HepG2 (cell line): ENCODE measurements around the gene SERPINB1. TPM values are rescaled to one million over a fixed set of nuclear protein-coding genes. Genes with fewer than 3 reads are reported as not detected.

ENCODE experiments used
- FOXK1 ChIP-seq: sonication (generic); formaldehyde crosslinking; IDR thresholded peaks from 2 replicates; pipeline ENCODE4 v1.4.0; 2020; ENCODE audit warnings: low read depth, missing genetic modification reagents, borderline replicate concordance
- KAT8 ChIP-seq: IDR thresholded peaks from 2 replicates; pipeline ENCODE4 v1.6.1; 2016; ENCODE audit warnings: missing genetic modification reagents, missing compliant biosample characterization
- PCBP1 ChIP-seq: fragments of 200-400 bp; formaldehyde crosslinking; IDR thresholded peaks from 2 replicates; pipeline ENCODE4 v1.6.1; 2017; ENCODE audit warnings: mild to moderate bottlenecking, low read depth, low read length, borderline replicate concordance
- ZBTB20 ChIP-seq: sonication (generic); formaldehyde crosslinking; IDR thresholded peaks from 2 replicates; pipeline ENCODE4 v1.8.1; 2023; ENCODE audit warnings: missing genetic modification reagents, low read depth, mild to moderate bottlenecking, borderline replicate concordance
- ZFP37 ChIP-seq: sonication (generic); formaldehyde crosslinking; IDR thresholded peaks from 2 replicates; pipeline ENCODE4 v1.4.0; 2020; ENCODE audit warnings: missing genetic modification reagents, borderline replicate concordance
- ZFP41 ChIP-seq: sonication (generic); formaldehyde crosslinking; IDR thresholded peaks from 2 replicates; pipeline ENCODE4 v1.4.0; 2020; ENCODE audit warnings: mild to moderate bottlenecking, missing genetic modification reagents, borderline replicate concordance
- ZNF180 ChIP-seq: sonication (generic); formaldehyde crosslinking; IDR thresholded peaks from 2 replicates; pipeline ENCODE4 v1.4.0; 2020; ENCODE audit warnings: low read depth, missing genetic modification reagents, borderline replicate concordance
- ZNF232 ChIP-seq: sonication (generic); formaldehyde crosslinking; IDR thresholded peaks from 2 replicates; pipeline ENCODE4 v1.4.0; 2020; ENCODE audit warnings: missing genetic modification reagents, borderline replicate concordance
- ZNF550 ChIP-seq: sonication (generic); formaldehyde crosslinking; IDR thresholded peaks from 2 replicates; pipeline ENCODE4 v1.4.0; 2020; ENCODE audit warnings: mild to moderate bottlenecking, missing genetic modification reagents, borderline replicate concordance
- polyA plus RNA-seq, 8 experiments: library from polyadenylated mRNA; depleted of rRNA in 3 of 8; stranded (reverse) in 7 of 8; unstranded in 1 of 8; fragments of >200 nt; fragmentation: Illumina TruSeq in 4 of 8; extraction: Trizol in 4 of 8; gene quantifications; 2 replicates each; pipeline versions ENCODE4 v1.2.1 to v1.2.3, GENCODE V29; 2011 to 2016; ENCODE audit warnings: low read depth in 4 of 8, missing spikeins in 1 of 8, mixed read lengths in 1 of 8; ENCODE audit not compliant: insufficient read depth in 1 of 8
- total RNA-seq, 5 experiments: library from RNA; depleted of rRNA; stranded (reverse); fragments of >200 nt; fragmentation: Illumina TruSeq; extraction: Trizol; gene quantifications; 2 replicates each; pipeline ENCODE4 v1.2.3, GENCODE V29; 2016; ENCODE audit warnings: low read depth in 1 of 5
- TF ChIP-seq, protein P1 (sequence below), 2 experiments: sonication (generic) in 1 of 2; formaldehyde crosslinking in 1 of 2; IDR thresholded peaks; 2 replicates each; pipeline versions ENCODE4 v1.4.0 to v1.6.1; 2018 to 2020; ENCODE audit warnings: missing genetic modification reagents in 2 of 2, borderline replicate concordance in 1 of 2, low read depth in 1 of 2, mild to moderate bottlenecking in 1 of 2, missing biosample characterization in 1 of 2
- TF ChIP-seq, protein P2 (sequence below): sonication (generic); formaldehyde crosslinking; IDR thresholded peaks from 2 replicates; pipeline ENCODE4 v1.5.1; 2020; ENCODE audit warnings: mild to moderate bottlenecking, missing genetic modification reagents
- TF ChIP-seq, protein P3 (sequence below): sonication (generic); formaldehyde crosslinking; IDR thresholded peaks from 2 replicates; pipeline ENCODE4 v1.5.0; 2020; ENCODE audit warnings: mild to moderate bottlenecking, missing genetic modification reagents, moderate library complexity
- TF ChIP-seq, protein P4 (sequence below): sonication (generic); formaldehyde crosslinking; IDR thresholded peaks from 2 replicates; pipeline ENCODE4 v1.4.0; 2020; ENCODE audit warnings: missing genetic modification reagents; ENCODE audit errors: not compliant biosample characterization
- TF ChIP-seq, protein P5 (sequence below): sonication (generic); formaldehyde crosslinking; IDR thresholded peaks from 2 replicates; pipeline ENCODE4 v1.4.0; 2020; ENCODE audit warnings: missing genetic modification reagents, low read depth, mild to moderate bottlenecking, borderline replicate concordance
- TF ChIP-seq, protein P6 (sequence below): sonication (generic); formaldehyde crosslinking; IDR thresholded peaks from 2 replicates; pipeline ENCODE4 v1.4.0; 2020; ENCODE audit warnings: missing genetic modification reagents, borderline replicate concordance

The SERPINB1 gene
- total and polyA plus RNA-seq, 2 of the 13 experiments (the other 11 are each of a cell fraction or from before 2014, with no cell fraction given) = 41.4 to 60.5 TPM

DNA sequence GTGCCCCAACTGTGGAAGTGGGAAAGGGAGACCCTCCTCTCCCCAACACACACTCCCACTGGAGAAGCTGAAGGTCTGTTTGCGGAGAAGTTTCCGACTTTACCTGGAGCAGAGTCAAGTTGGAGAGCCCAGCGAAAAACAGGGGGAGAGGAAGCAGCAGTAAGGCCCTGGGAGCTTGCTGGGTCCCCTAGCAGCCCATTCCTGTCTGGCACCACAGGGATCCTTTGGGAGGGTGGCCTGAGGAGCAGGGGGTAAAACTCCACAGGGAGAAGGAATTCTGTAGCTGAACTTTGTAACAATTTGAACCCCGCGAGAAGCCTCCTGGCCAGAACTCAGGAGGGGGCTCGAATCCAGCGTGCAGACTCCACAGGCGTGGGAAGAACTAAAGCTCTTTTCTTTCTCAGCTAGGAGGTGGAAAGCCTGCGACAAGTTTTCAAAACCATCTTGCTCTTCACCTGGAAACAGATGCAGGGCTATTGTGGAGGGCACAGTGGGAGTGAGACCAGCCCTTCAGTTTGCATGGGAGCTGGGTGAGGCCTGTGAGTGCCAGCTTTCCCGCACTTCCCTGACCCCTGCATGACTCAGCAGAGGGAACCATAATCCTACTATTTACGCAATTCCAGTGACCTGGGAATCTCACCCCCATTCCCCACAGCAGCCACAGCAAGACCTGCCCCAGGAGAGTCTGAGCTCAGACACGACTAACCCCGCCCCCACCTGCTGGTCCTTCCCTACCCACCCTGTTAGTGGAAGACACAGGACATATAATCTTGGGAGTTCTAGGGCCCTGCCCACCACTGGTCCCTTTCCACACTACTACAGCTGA, 35.6 kb upstream of the SERPINB1 start (continued):
- TF ChIP-seq ZNF232 (CRISPR knock-in tag) = no peak; the same call in 1 of the 2 replicates
- 0 out of 2 replicates have a peak, but pooled peaks have one; percentile 33 for TF ChIP-seq ZFP37 (CRISPR knock-in tag)
- TF ChIP-seq, protein P1, sequence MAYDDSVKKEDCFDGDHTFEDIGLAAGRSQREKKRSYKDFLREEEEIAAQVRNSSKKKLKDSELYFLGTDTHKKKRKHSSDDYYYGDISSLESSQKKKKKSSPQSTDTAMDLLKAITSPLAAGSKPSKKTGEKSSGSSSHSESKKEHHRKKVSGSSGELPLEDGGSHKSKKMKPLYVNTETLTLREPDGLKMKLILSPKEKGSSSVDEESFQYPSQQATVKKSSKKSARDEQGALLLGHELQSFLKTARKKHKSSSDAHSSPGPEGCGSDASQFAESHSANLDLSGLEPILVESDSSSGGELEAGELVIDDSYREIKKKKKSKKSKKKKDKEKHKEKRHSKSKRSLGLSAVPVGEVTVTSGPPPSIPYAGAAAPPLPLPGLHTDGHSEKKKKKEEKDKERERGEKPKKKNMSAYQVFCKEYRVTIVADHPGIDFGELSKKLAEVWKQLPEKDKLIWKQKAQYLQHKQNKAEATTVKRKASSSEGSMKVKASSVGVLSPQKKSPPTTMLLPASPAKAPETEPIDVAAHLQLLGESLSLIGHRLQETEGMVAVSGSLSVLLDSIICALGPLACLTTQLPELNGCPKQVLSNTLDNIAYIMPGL (CRISPR knock-in tag; IDR thresholded peaks at IDR 0.05; ENCODE audit: borderline replicate concordance in 1 of 2, low read depth in 1 of 2) = no peak; a peak in 1 of 4 replicates
- TF ChIP-seq, protein P2, sequence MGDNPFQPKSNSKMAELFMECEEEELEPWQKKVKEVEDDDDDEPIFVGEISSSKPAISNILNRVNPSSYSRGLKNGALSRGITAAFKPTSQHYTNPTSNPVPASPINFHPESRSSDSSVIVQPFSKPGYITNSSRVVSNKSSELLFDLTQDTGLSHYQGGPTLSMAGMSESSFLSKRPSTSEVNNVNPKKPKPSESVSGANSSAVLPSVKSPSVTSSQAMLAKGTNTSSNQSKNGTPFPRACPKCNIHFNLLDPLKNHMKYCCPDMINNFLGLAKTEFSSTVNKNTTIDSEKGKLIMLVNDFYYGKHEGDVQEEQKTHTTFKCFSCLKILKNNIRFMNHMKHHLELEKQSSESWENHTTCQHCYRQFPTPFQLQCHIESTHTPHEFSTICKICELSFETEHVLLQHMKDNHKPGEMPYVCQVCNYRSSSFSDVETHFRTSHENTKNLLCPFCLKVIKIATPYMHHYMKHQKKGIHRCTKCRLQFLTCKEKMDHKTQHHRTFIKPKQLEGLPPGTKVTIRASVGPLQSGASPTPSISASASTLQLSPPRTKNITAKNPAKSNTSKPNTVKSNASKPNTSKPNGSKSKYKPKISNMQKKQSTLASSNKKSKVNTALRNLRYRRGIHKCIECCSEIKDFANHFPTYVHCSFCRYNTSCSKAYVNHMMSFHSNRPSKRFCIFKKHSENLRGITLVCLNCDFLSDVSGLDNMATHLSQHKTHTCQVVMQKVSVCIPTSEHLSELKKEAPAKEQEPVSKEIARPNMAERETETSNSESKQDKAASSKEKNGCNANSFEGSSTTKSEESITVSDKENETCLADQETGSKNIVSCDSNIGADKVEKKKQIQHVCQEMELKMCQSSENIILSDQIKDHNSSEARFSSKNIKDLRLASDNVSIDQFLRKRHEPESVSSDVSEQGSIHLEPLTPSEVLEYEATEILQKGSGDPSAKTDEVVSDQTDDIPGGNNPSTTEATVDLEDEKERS = no peak
- no peak for TF ChIP-seq ZFP41 (CRISPR knock-in tag)
- peak; percentile 45; the same call in 1 of the 2 replicates for TF ChIP-seq FOXK1 (CRISPR knock-in tag)
- TF ChIP-seq ZBTB20 (CRISPR knock-in tag) = no peak
- TF ChIP-seq, protein P3, sequence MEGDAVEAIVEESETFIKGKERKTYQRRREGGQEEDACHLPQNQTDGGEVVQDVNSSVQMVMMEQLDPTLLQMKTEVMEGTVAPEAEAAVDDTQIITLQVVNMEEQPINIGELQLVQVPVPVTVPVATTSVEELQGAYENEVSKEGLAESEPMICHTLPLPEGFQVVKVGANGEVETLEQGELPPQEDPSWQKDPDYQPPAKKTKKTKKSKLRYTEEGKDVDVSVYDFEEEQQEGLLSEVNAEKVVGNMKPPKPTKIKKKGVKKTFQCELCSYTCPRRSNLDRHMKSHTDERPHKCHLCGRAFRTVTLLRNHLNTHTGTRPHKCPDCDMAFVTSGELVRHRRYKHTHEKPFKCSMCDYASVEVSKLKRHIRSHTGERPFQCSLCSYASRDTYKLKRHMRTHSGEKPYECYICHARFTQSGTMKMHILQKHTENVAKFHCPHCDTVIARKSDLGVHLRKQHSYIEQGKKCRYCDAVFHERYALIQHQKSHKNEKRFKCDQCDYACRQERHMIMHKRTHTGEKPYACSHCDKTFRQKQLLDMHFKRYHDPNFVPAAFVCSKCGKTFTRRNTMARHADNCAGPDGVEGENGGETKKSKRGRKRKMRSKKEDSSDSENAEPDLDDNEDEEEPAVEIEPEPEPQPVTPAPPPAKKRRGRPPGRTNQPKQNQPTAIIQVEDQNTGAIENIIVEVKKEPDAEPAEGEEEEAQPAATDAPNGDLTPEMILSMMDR (CRISPR knock-in tag) = peak; percentile 48
- no peak for TF ChIP-seq ZNF180
- TF ChIP-seq KAT8 (CRISPR knock-in tag) = no peak
- TF ChIP-seq PCBP1 = no peak
- TF ChIP-seq, protein P4, sequence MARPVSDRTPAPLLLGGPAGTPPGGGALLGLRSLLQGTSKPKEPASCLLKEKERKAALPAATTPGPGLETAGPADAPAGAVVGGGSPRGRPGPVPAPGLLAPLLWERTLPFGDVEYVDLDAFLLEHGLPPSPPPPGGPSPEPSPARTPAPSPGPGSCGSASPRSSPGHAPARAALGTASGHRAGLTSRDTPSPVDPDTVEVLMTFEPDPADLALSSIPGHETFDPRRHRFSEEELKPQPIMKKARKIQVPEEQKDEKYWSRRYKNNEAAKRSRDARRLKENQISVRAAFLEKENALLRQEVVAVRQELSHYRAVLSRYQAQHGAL (CRISPR knock-in tag) = no peak
- TF ChIP-seq, protein P5, sequence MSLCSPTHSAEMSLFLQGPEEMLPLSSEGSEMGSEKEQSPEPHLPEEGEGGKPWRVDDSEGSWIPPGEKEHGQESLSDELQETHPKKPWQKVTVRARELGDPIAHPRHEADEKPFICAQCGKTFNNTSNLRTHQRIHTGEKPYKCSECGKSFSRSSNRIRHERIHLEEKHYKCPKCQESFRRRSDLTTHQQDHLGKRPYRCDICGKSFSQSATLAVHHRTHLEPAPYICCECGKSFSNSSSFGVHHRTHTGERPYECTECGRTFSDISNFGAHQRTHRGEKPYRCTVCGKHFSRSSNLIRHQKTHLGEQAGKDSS (CRISPR knock-in tag) = no peak
- TF ChIP-seq, protein P6, sequence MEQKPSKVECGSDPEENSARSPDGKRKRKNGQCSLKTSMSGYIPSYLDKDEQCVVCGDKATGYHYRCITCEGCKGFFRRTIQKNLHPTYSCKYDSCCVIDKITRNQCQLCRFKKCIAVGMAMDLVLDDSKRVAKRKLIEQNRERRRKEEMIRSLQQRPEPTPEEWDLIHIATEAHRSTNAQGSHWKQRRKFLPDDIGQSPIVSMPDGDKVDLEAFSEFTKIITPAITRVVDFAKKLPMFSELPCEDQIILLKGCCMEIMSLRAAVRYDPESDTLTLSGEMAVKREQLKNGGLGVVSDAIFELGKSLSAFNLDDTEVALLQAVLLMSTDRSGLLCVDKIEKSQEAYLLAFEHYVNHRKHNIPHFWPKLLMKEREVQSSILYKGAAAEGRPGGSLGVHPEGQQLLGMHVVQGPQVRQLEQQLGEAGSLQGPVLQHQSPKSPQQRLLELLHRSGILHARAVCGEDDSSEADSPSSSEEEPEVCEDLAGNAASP (CRISPR knock-in tag) = peak; percentile 87; the same call in 1 of the 2 replicates
- TF ChIP-seq ZNF550 = no peak
